Activated B cell treated with CpG ODN at 0.5 μM for 24 hours (primary cell): ENCODE data around the gene TEKT1. TPM values are rescaled to one million over a fixed set of nuclear protein-coding genes. Genes with fewer than 3 reads are reported as not detected.

Experiments
- ATAC-seq: fragments of 200-7000 bp; cut with Tn5 transposase; one replicate; pipeline ENCODE4 v1.10.0; 2021; ENCODE audit warnings: low read depth, mild to moderate bottlenecking, moderate library complexity
- CTCF ChIA-PET: fragments of 350-600 bp; sonication (Branson Sonifier 250); formaldehyde crosslinking; loops from one replicate; lab custom pipeline; 2021; ENCODE audit warnings: antibody characterized with exemption; lab: Charles Lee
- POLR2A ChIA-PET: fragments of 350-600 bp; sonication (Branson Sonifier 250); formaldehyde crosslinking; loops from one replicate; lab custom pipeline; 2021; ENCODE audit warnings: antibody characterized with exemption; lab: Charles Lee
- DNase-seq: peaks from one replicate; pipeline ENCODE4 v3.0.0; 2022
- H3K27ac Mint-ChIP-seq: one replicate; pipeline ENCODE4 v1.8.0; 2020; ENCODE audit warnings: mixed read lengths
- H3K27me3 Mint-ChIP-seq: one replicate; pipeline ENCODE4 v1.8.0; 2021; ENCODE audit warnings: mixed read lengths
- H3K36me3 Mint-ChIP-seq: one replicate; pipeline ENCODE4 v1.8.0; 2021; ENCODE audit warnings: low read depth, mixed read lengths
- H3K4me1 Mint-ChIP-seq: one replicate; pipeline ENCODE4 v1.8.0; 2021; ENCODE audit warnings: mixed read lengths
- H3K4me3 Mint-ChIP-seq: one replicate; pipeline ENCODE4 v1.8.0; 2020; ENCODE audit warnings: mild to moderate bottlenecking, mixed read lengths
- H3K9me3 Mint-ChIP-seq: one replicate; pipeline ENCODE4 v1.8.0; 2020; ENCODE audit warnings: mixed read lengths
- CTCF ChIP-seq: fragments of 200-600 bp; IDR thresholded peaks from one replicate; pipeline ENCODE4 v1.8.0; 2022; ENCODE audit warnings: antibody characterized with exemption, mild to moderate bottlenecking
- intact Hi-C: fragments of 100-400 bp; cut with micrococcal nuclease; formaldehyde crosslinking; loops from one replicate; pipeline ENCODE4 v1.15.1; 2024
- total RNA-seq: library from RNA; stranded (reverse); gene quantifications from 2 replicates; pipeline ENCODE4 v1.2.3, GENCODE V29; 2022

The TEKT1 gene
- total RNA-seq, 1 donor from 2014 or later, result not detected

DNA sequence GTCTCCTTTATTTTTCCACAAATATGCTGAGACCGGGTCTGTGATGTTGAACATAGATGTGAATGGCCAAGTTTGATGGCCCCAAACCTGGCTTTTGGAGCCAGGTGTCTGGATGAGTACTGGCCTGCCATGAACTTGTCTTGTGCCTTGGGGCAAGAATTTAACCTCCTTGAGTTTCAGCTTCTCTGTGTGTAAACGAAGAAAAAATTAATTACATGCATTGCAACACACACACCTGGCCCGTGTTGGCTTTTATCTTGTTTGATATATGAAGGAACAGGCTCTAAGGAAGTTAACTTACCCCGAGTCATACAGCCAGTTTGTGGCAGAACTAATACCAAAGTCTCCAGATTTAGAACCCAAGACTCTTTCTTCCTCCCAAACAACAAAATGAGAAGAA lies 42.4 kb downstream of the TEKT1 start:
- DNase-seq, result no peak
- TF ChIP-seq CTCF, result no peak
- Mint-ChIP-seq H3K9me3 (no peaks in the 10 kb centered on the region), H3K4me3 (no peak overlapping the region), H3K27ac (no peak overlapping the region), H3K36me3 (no peaks in the 10 kb centered on the region), H3K27me3 (peaks cover 41% of the 10 kb centered on the region), H3K4me1 (no peaks in the 10 kb centered on the region)
- intact Hi-C loops, result no loop called here
- no peak for ATAC-seq
- CTCF ChIA-PET, result no interaction called here
- POLR2A ChIA-PET, result no interaction called here

DNA sequence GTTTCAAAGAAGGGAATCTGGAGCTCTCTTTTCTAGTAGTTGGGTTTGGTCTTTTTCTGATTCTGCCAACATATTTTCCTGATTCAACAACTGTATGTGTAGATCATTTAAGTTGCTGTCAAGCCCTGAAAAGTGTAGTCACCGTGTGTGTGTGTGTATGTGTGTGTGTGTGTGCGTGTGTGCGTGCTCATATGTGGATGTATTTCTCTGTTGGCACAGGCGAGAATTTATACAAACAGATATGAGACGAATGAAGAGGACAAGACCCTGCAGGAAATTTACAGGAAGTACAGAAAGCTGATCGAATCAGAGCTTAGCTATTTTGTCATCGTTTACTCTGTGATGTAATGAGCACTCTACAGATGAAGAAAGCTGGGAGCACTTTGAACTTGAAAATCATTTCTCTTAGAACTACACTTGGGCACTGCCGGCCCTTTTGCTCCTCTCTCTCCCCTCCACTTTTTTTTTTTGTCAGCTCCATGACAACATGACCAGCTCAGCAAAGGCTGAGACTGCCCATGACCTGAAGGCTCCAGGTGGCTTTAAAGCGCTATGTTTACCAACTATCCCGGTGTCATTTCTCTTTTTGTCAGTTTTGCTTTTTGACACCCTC lies 44.3 kb downstream of the TEKT1 start:
- H3K27me3 Mint-ChIP-seq, result peaks cover 44% of the 10 kb centered on the region
- no peak for ATAC-seq

GRCh38 chr17:6786618-6787017 lies 44.9 kb downstream of the TEKT1 start:
- H3K9me3 Mint-ChIP-seq, result no peaks in the 10 kb centered on the region
- intact Hi-C loops, result no loop called here

More for the DNA sequence above, 44.3 kb downstream of the TEKT1 start:
- ChIA-PET CTCF (no interaction called here), POLR2A (no interaction called here)
- intact Hi-C loops, result no loop called here
- Mint-ChIP-seq H3K27ac (no peak overlapping the region), H3K4me1 (no peaks in the 10 kb centered on the region), H3K4me3 (no peak overlapping the region), H3K9me3 (no peaks in the 10 kb centered on the region), H3K36me3 (no peaks in the 10 kb centered on the region)
- TF ChIP-seq CTCF, result no peak
- DNase-seq, result no peak

DNA sequence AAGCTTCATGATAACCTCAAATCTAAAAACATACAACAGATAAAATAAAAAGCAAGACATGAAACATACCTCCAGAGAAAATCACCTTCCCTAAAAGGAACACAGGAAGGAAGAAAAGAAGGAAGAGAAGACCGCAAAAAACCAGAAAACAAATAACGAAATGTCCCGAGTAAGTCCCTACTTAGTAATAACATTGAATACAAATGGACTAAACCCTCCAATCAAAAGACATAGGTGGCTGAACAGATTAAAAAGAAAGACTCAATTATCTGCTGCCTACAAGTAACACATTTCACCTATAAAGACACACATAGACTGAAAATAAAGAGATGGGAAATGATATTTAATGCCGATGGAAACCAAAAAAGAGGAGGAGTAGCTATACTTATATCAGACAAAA lies 49.3 kb downstream of the TEKT1 start:
- no peak overlapping the region for H3K27ac Mint-ChIP-seq
- intact Hi-C loops, result no loop called here

More at GRCh38 chr17:6786618-6787017, 44.9 kb downstream of the TEKT1 start:
- Mint-ChIP-seq H3K27me3 (peaks cover 49% of the 10 kb centered on the region), H3K27ac (no peak overlapping the region), H3K4me3 (no peak overlapping the region), H3K4me1 (no peaks in the 10 kb centered on the region), H3K36me3 (no peaks in the 10 kb centered on the region)
- ATAC-seq (no peak), DNase-seq (no peak)
- CTCF ChIA-PET, result no interaction called here
- POLR2A ChIA-PET, result no interaction called here
- no peak for TF ChIP-seq CTCF

DNA sequence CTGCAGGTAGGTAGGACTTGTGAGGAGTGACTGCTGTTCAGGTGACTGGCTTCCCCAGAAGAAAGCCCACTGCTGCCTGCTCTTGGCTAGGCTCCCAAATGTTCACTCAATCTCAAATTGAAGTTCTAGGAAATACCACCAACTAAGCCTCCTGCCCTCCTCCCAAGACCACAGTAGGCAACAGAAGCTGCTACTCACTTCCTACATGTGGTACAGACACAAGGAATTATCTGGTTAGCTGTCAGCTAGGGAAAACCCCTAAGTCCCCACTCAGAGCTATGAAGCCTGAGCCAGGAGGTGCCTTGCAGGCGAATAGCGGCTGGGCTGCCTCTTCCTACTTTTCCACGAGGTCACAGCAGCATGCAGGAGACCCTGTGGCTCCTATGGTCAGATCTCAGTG lies 50.6 kb downstream of the TEKT1 start:
- CTCF ChIA-PET, result no interaction called here
- DNase-seq (no peak), ATAC-seq (no peak)
- Mint-ChIP-seq H3K9me3 (peaks cover 2% of the 10 kb centered on the region), H3K4me3 (no peak overlapping the region), H3K27ac (no peak overlapping the region), H3K4me1 (no peaks in the 10 kb centered on the region), H3K27me3 (peaks cover 51% of the 10 kb centered on the region), H3K36me3 (peaks cover 2% of the 10 kb centered on the region)
- POLR2A ChIA-PET, result no interaction called here
- intact Hi-C loops, result no loop called here
- no peak for TF ChIP-seq CTCF

More for the DNA sequence above, 49.3 kb downstream of the TEKT1 start:
- no peak overlapping the region for H3K4me3 Mint-ChIP-seq
- H3K27me3 Mint-ChIP-seq, result peaks cover 45% of the 10 kb centered on the region
- no peak for ATAC-seq
- TF ChIP-seq CTCF, result no peak
- no peaks in the 10 kb centered on the region for H3K36me3 Mint-ChIP-seq
- no peaks in the 10 kb centered on the region for H3K4me1 Mint-ChIP-seq
- DNase-seq, result no peak
- ChIA-PET POLR2A (no interaction called here), CTCF (no interaction called here)
- no peaks in the 10 kb centered on the region for H3K9me3 Mint-ChIP-seq
